Measurements from ENCODE around the gene MEIS1. TPM values are rescaled to one million over a fixed set of nuclear protein-coding genes. Genes with fewer than 3 reads are reported as not detected.

The MEIS1 gene
- total and polyA plus RNA-seq, 2 donors (not counting 3 experiments of a cell fraction or from before 2014, with no cell fraction given) = 10.0 to 26.5 TPM

DNA sequence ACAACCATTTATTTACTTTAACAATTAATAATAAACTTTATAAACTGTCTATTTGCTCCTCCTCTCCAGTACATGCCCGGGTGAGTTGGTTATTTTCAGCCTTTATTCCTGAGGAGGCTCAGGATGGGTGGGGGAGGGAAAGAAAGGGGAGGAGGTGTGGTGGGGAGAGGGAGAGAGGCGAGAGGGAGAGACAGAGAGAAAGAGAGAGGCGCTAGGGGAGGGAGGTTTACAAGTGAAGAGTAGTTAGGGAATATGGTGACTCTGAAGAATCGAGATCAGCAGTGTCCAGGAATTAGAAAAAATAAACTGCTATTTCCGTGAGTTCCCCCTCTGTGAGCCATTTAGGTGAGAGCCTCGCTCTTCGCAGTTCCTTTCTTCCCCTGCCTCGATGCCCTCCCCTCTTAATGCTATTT lies 138.9 kb downstream of the MEIS1 start:
- FAIRE-seq (no peak), DNase-seq (ENCODE audit: low read depth, low spot score) (no peak)
- TF ChIP-seq EZH2 (IDR thresholded peaks at IDR 0.05; ENCODE audit: borderline replicate concordance, low read depth, low read length, severe bottlenecking) (no peak), JUN (IDR thresholded peaks at IDR 0.05; ENCODE audit: borderline replicate concordance, insufficient read depth, insufficient read length, low read depth) (no peak), POLR2A (IDR thresholded peaks at IDR 0.05; ENCODE audit: low read depth, low read length) (no peak)
- TF ChIP-seq, protein P1, sequence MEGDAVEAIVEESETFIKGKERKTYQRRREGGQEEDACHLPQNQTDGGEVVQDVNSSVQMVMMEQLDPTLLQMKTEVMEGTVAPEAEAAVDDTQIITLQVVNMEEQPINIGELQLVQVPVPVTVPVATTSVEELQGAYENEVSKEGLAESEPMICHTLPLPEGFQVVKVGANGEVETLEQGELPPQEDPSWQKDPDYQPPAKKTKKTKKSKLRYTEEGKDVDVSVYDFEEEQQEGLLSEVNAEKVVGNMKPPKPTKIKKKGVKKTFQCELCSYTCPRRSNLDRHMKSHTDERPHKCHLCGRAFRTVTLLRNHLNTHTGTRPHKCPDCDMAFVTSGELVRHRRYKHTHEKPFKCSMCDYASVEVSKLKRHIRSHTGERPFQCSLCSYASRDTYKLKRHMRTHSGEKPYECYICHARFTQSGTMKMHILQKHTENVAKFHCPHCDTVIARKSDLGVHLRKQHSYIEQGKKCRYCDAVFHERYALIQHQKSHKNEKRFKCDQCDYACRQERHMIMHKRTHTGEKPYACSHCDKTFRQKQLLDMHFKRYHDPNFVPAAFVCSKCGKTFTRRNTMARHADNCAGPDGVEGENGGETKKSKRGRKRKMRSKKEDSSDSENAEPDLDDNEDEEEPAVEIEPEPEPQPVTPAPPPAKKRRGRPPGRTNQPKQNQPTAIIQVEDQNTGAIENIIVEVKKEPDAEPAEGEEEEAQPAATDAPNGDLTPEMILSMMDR (IDR thresholded peaks at IDR 0.05; ENCODE audit: extremely low read depth in 1 of 2, insufficient read depth in 1 of 2, low read depth in 1 of 2, low read length in 2 of 2) = no peak
- Histone ChIP-seq H3K36me3 (ENCODE audit: control insufficient read depth in 2 of 2, extremely low read depth in 1 of 2, insufficient read depth in 2 of 2, low read length in 2 of 2) (no peaks in the 10 kb centered on the region), H3K4me3 (replicated peaks in 1 of 3; ENCODE audit: insufficient read depth in 1 of 3, low read depth in 1 of 3, low read length in 3 of 3) (no peak overlapping the region), H3K79me2 (ENCODE audit: control insufficient read depth, insufficient read depth, low read length) (no peaks in the 10 kb centered on the region), H3K9ac (replicated peaks; ENCODE audit: extremely low read depth, insufficient read depth, low read length) (no peak overlapping the region), H3K27me3 (ENCODE audit: control insufficient read depth in 2 of 2, insufficient read depth in 2 of 2, low read length in 2 of 2) (peaks cover 24 to 27% of the 10 kb centered on the region in 2 experiments), H3K4me1 (ENCODE audit: control insufficient read depth, extremely low read depth, insufficient read depth, low read length) (peaks cover 18% of the 10 kb centered on the region), H4K20me1 (replicated peaks; ENCODE audit: control insufficient read depth, extremely low read depth, insufficient read depth, low read length) (no peaks in the 10 kb centered on the region), H3K27ac (ENCODE audit: insufficient read depth, low read depth, low read length) (no peak overlapping the region), H3K9me3 (replicated peaks; ENCODE audit: control insufficient read depth, insufficient read depth, low read length) (no peaks in the 10 kb centered on the region), H3K9me1 (replicated peaks; ENCODE audit: control insufficient read depth, extremely low read depth, insufficient read depth, low read length) (no peaks in the 10 kb centered on the region), H3K4me2 (ENCODE audit: insufficient read depth, low read length) (no peak overlapping the region), H2AFZ (ENCODE audit: low read depth, low read length) (no peak overlapping the region)
- intact Hi-C loops (cut with micrococcal nuclease) (loop anchor here (1.0 to 2.0 kb wide), 2 partner anchors 65 to 997 kb away; no protein-coding TSS in a partner anchor), dilution Hi-C loops (cut with MboI; ENCODE audit: extremely low pct_ligation_motif_present, low sequenced_read_pairs) (no loop called here)
- ChIA-PET POLR2A (no interaction called here), CTCF (interaction anchor here (1.5 to 7.6 kb wide), 3 partner anchors 139 to 1458 kb away, joined by 5 to 154 read pairs (median 107); partner anchors contain the start of gene MEIS1)
- no TSS peak for BruUV-seq (replicated peaks)

Data from endothelial cell of umbilical vein (primary cell).